NCI-H146 (cell line): Measurements from ENCODE around the gene ALLC.
A peak's percentile ranks its signal among the peaks of the same experiment; 100 is the strongest.

ENCODE experiments used
- DNase-seq: peaks from one replicate; lab custom pipeline; 2025; lab: John Stamatoyannopoulos, UW

Gene ALLC

DNA sequence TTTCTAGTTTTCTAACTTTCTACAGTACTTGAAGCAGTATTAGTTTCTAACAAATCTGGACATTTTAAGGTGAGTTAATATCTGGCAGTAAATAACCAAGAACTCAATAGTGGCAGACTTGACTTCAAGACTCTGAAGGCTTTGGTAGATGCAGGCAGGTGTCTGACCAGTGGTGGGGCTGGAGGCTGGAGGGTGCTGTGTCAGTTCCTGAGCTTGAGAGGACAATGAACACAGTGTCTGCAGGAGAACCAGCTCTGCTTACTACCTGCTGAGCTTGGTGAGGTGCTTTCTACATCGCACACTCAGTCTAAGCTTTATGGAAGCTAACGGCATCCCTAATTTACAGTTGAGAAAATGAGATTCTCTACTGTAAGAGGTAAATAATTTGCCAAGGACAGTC is 21.2 kb downstream of the ALLC start:
- DNase-seq, result peak; percentile 49

DNA sequence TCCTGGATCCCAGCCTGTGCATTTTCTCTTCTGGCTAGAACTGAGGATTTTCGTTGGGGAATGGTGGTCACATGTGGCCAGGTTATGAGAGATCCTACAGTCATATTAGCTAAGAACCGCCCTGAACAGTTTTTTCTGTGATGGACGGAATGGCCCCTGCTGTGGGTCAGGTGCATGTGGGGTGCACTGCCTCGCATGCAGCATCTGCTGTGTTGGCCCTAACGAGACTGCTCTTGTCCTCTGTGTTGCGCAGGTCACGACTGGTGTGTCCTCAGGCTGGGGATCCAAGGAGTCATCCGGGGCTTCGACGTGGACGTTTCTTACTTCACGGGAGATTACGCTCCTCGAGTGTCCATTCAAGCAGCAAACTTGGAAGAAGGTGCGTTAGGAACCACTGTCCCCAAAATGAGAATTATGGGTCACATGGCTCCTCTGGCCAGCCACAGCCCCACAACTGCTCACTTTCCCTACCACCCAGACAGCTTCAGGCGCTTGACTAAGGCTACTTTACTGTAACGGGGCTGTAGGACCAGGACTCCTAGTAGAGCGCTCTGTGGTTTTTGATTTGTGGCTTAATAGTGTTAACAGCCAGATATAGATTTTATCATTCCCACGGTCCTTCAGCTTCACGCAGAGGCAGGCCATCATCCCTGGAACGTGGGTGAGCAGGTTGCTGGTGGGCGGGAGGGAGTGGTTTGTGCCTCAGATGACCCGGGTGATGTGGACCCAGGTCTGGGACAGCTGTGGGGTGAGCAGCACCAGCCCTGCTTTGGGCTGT is 21.8 kb downstream of the ALLC start:
- no peak for DNase-seq

DNA sequence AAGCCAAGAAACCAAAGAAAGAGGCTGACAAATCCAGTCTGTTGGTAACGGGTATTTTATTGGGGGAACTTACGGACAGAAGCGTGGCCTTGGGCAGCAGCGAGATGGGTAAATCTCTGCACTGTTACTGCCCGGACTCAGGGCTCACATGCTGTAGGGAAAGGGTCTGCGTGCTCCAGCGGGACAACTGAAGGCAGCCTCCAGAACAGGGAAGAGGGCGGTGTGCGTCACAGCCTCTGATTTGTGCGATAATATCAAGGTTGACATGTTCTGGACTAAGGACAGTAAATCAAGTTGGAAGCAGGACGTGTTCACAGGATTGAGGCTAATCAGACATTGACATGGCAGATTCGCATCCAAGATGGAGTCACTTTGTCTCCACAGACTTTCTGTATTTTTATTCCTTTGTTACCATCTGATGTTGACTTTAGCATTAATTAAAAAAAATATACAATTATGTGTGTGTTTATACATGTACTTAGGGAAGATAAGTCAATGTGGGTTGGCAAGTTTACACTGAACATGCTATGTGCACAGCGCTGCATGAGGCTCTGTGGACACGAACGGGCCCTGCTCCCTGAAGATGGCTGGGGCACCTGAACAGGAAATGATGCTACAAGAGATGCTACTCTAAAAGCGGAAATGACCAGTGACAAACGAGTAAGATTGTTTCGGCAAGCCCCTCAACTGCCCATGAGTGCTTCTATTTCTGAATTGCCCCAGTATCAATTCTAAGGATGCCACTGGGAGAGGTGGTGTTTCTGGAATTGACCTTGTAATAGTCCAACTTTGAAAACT is 22.7 kb downstream of the ALLC start:
- no peak for DNase-seq

DNA sequence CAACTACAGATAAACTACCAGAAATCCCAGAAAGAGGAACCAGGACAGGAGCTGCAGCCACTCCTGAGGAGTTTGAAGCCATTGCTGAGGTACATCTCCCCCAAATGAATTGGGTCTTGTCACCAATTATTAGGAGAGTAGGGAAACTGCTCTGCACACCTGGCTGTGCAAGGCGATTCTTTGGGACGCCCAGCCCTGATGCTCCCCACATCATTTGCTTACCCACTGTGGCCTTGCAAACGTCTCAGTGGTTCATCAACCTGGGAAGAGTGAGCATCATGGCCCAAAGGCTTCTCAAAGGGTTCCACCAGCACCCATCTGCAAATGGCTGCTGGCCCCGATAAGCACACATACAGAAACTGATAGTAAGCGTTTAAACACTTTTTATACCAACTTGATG is 23.6 kb downstream of the ALLC start:
- no peak for DNase-seq

DNA sequence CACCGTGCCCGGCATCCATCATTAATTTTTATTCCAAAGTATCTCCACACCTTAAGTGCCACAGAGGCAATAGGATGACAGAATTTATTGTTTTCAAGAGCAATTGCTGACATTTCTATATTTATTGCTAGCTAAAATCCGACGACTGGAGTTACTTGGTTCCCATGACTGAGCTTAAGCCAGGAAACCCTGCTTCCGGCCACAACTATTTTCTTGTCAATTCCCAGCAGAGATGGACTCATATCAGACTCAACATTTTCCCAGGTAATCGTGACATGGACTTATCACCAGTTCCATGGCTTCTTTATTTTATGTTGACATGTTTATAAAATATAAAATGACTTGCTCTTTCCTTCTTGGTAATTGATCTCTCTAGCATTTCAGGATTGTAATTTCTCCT is 24.8 kb downstream of the ALLC start:
- DNase-seq, result no peak

DNA sequence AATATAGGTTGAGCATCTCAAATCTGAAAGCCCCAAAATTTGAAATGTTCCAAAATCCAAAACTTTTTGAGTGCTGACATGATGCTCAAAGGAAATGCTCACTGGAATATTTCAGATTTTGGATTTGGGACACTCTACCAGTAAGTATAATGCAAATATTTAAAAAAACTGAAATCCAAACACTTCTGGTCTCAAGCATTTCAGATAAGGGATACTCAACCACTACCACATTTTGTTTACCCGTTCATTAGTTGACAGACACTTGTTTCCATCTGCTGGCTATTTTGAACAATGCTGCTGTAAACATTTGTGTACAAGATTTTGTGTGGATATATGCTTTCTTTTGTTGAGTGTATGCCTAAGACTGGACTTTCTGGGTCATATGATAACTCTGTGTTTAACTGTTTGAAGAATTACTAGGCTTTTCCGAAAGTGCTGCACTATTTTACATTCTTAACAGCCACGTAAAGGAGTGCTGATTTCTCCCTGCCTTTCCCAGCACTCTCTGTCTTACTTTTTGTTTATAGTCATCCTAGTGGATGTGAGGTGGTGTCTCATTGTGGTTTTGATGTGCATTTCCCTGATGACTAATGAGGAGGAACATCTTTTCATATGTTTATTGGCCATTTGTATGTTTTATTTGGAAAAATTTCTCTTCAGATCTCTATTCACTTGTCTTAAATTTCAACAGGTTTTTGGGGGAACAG is 25.9 kb downstream of the ALLC start:
- DNase-seq, result no peak

DNA sequence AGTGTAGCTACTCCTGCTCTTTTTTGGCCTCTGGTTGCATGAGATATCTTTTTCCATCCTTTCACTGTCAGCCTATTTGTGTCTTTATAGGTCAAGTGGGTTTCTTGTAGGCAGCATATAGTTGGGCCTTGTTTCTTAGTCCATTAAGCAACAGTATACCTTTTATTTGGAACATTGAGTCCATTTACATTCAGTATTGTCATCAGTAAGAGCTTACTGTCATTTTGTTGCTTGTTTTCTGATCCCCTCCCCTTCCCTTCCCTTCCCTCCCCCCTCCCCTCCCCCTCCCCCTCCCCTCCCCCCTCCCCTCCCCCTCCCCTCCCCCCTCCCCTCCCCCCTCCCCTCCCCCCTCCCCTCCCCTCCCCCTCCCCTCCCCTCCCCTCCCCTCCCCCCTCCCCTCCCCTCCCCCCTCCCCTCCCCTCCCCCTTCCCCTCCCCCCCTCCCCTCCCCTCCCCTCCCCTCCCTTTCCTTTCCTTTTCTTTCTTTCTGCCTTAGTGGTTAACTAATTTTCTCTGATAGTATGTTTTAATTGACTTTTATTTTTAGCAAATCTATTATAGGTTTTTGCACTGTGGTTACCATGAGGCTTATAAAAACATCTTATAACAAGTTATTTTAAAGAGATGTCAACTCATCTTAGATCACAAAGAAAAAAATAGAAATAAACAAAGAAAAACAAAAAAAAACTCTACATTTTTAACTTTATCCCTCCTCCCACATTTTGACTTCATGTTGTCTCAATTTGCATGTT is 32.2 kb downstream of the ALLC start:
- no peak for DNase-seq

DNA sequence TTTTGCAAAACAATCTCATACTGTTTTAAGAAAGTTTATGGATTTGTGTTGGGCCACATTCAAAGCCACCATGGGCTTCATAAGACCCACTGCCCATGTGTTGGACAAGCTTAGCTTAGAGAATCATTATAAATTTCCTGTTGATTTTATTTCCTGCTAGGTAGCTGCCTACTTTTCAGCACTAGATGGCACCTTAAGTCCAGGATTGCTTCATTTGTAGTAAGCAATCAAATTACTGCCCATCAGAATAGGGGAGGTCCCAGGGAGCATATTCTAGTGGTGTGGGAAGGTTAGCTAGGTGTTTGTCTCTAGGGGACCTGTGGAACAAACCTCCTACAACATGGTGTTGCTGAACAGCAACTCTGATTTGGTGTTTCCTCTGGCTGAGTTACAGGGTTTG is 34.4 kb downstream of the ALLC start:
- peak; percentile 64 for DNase-seq

DNA sequence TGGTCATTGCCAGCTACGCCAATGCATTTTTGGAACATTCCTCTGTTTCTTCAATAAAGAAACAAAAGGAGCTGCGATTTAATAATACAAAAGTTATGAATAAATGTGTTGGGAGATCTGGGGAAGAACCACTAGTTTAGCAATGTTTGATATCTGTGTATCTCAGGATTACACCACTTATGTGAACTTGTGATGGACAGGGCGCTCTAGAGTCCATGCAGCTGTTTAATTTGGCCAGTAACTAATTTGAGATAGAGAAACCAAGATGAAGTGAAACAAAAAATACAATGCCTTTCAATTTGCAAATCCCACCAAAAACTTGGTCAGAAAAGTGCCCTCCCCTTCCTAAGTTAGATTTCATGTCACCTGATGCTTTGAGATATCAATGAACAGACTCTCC is 38.5 kb downstream of the ALLC start:
- no peak for DNase-seq

DNA sequence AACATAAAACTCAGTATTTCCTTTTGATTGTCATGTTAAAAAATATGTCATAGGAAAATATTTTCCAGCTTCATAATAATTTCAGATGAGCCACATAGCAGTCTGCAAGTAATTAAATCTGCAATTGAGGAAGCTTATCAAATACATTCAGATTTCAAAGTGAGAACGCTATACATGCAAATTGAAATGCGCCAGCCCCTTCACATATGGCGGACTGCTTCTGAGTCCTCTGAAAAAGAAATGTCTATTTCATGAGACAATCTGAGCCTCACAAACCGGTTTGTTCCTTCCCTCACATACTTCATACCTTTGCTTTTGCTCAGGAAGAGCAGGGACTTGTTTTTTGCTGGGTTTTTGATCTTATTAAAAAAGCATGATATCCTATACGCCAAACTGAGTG is 43.1 kb downstream of the ALLC start:
- no peak for DNase-seq

DNA sequence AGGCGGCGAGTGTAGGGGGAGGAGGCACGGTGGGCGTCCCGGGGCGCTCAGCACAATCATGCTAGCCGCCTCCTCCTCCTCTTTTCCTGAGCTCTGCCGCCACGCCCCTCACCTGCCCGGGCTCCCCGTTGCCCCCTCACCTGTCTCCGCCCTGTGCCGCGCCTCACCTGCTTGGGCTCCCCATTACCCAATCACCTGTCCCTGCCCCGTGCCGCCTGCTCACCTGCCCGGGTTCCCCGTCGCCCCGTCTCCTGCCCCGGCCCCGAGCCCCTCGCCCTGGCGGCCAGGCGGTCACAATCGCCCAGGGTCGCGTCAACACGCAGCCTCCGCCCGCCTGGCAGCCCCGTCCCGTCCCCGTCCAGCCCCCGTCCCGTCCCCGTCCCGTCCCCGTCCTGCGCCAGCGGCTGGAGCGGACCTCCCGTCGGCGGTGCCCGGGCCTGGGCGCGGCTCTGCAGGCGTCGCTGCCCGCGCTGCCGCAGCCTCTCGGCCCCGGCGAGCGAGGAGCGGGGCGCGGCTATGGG is 45.3 kb downstream of the ALLC start, which contains the start of gene DCDC2C:
DCDC2C (plus strand) TSS at position 340 of the 521 bp plus-strand sequence; CDS start at position 517, 177 bp downstream.
- DNase-seq, result no peak

DNA sequence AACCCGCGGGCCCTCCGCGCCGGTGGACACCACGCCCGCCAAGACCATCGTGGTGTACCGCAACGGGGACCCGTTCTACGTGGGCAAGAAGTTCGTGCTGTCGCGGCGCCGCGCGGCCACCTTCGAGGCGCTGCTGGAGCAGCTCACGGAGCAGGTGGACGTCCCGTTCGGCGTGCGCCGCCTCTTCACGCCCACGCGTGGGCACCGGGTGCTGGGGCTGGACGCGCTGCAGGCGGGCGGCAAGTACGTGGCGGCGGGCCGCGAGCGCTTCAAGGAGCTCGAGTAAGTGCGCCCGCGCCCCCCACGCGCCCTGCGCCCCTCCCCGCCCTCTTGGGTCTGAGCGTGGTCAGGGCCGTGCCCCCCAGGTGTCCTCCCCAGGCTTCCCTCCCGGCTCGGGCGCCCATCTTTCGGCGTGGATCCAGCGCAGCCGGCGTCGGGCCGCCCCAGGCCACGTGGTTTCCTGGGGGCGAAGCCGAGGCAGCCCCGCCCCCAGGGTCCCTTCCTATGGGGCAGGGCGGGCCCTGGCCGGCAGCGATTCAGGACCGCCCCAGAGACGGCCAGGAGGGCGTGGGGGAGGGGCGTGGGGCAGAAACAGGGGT is 45.9 kb downstream of the ALLC start:
- DNase-seq, result no peak

DNA sequence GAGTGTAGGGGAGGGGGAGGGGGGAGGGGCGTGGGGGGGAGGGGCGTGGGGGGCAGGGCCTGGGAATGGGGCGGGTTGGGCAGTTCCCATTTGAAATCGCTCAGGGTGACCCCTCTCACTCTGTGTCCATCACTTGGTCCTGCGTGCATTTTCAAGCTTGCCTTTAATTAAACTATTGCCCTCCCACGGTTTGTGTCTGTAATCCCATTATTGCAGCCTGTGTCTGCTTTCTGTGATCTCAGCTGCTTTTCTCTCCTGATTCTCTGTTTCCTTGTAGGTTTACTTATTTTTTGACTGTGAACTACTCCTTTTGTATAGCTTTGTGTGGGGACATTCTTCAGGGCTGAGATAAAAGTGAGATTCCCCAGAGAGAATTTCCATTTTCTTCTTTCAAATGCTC is 46.7 kb downstream of the ALLC start:
- DNase-seq, result no peak

DNA sequence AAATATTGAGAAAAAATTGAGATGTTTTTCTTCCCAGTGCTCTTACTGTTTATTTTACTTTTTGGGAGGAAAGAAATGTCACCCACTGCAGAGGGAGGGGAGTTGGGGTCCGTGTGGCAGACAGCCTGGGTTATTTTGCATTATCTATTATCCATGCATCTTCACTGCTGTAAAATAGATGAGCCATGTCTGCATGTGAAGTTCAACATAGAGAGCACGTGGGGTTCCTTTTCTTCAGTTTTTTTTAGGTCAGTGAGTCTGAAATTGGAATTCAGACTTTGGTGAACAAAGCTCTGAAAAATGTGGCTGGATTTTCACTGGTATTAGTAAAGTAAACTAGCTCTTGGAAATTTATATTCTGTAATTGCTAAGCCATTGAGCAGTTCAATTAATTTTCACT is 47.8 kb downstream of the ALLC start:
- no peak for DNase-seq

DNA sequence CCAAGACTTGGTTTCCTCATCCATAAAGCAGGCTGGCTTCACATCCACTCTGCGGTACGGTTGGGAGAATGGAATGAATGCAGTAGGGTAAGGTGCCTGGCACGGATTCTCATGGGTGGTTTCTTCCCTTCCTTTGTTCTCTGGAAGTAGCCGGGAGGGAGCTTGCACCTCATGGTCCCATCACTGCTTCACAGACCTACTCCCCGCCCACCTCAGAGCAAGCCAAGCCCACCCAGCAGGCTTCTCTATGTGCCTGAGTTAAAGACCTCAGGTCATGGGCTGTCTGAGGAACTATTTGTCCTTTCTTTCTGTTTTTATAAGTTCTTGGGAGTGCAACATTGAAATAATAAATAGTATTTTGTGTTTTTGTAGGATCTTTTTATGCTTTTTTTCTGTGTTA is 48.9 kb downstream of the ALLC start:
- DNase-seq, result no peak

DNA sequence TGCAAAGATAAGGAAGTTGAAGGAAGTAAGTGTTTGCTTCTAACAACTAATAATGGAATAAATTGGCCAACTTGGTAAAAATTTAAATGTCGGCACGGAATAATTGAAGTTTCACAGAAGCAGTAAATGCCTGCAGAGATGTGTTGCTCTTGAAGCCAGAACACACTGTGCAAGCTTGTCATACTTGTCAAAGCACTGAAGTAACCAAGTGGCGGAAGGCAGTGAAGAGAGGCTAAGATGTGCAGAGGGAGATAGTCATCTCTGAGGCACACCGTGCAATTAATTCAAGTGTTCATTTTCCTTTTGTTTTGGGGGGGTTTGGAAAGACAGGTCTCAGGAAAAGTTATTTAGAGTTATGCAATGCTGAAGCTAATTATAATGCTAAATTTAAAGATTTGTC is 50.6 kb downstream of the ALLC start:
- DNase-seq, result no peak

DNA sequence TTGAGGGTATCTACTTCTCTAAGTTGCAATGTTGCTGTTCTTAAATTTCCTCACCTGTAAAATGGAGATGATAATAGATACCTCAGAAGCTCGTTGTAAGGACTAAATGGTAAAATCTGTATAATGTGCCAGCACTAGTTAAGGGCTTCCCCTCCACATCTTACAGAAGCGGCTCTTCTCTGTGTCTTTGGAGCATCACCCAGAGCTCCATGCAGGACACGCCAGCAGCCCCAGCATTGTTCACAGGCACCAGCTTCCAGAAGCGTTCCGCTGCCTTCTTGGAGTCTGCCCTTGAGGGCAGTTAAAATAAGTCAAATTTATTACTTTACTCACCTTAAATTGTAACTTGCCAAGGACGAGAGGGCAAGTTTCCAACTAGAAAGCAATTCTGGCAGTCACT is 51.2 kb downstream of the ALLC start:
- no peak for DNase-seq

DNA sequence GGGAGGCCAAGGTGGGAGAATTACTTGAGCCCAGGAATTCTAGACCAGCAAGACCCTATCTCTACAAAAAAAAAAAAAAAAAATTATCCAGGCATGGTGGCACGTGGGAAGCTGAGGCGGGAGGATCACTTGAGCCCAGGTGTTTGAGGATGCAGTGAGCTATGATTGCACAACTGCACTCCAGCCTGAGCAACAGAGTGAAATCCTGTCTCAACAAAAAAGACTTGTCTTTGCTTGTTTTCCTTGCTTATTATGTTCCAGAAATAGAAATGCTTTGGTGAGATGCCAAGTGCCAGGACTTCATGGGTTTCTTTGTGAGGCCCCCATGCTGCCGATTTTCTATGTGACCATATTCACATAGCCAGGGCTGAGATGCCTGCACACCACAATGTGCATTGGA is 54.4 kb downstream of the ALLC start:
- DNase-seq, result no peak

DNA sequence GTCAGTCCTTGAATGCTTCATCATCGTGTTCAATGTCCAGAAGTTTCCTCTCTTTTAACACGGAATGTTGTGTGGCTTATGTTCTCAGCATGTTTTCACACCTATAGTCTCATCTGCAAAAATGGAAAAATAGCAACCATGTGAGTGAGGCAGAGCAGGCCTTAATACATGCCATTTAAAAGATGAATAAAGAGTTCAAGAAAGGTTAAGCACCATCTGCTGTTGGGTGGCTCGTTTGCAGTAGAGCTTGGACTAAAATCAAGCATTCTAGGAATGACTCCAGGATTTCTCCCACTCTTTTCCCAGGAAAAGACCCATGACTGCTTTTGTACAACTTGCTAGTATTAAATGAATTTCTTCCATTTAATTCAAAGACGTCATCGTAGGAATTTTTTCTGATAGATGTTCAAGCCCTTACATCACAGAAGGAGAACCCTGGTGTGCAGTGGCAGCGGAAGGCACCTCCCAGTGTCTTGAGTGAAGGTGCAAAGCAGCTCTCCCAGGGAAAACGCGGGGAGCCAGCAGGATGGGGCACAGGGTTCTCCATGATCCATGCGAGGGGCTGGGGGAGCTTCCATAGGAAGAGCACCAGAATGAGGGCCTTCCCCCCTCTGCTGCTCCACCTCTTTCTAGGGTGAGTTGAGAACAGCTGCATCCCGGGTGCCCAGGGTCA is 55.0 kb downstream of the ALLC start:
- no peak for DNase-seq

DNA sequence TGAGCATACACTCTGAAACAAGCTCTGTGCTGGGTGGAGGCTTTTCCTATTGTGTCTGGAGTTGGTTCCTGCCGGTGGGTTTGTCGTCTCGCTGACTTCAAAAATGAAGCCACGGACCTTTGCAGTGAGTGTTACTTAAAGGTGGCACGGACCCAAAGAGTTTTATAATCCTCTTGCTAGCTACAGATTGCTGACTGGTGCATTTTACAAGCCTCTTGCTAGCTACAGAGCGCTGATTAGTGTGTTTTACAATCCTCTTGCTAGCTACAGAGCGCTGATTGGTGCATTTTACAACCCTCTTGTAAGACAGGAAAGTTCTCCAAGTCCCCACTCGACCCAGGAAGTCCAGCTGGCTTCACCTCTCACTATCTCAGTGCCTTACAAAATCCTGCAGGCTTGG is 60.7 kb downstream of the ALLC start:
- DNase-seq, result no peak

DNA sequence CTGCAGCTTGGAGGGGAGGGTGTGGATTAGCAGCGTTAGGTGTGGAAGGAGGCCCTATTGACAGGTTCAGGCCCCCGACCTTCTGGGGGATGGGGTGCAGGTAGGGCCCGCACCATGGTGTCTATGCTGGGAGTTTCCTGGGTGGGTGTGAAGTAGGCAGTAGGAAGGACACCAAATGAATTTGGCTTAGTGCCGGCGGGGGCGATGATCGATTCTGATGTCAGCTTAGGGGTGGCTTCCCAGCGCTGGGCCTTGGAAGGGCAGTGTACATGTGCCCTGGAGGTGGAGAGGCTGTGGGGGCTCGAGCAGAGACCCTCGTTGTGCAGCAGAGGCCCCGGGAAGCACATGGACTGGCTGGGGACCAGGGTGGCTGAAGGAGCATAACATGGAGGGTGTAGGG is 67.0 kb downstream of the ALLC start:
- DNase-seq, result no peak
